Mucosa of rectum (tissue), 2 donors: ENCODE results near the gene CFAP46.
"Not testable (repeated sequence)": the region's sequence is repeated elsewhere in the genome, so short reads cannot be mapped to it uniquely, and the experiment has no call there.

Experiments used
- H3K27ac ChIP-seq, 2 donors: one replicate each; pipeline ENCODE4 v1.7.0; 2013; ENCODE audit warnings: inconsistent platforms in 2 of 2, low read depth in 2 of 2, low read length in 2 of 2
- H3K27me3 ChIP-seq, 2 donors: one replicate each; pipeline ENCODE4 v1.7.0; 2013; ENCODE audit warnings: low read length in 2 of 2; ENCODE audit not compliant: control insufficient read depth in 2 of 2, insufficient read depth in 2 of 2
- H3K36me3 ChIP-seq, 2 donors: one replicate each; pipeline ENCODE4 v1.7.0; 2013; ENCODE audit warnings: low read length in 2 of 2; ENCODE audit not compliant: control insufficient read depth in 2 of 2, insufficient read depth in 2 of 2
- H3K4me1 ChIP-seq, 2 donors: one replicate each; pipeline ENCODE4 v1.7.0; 2013; ENCODE audit warnings: low read length in 2 of 2, mild to moderate bottlenecking in 1 of 2; ENCODE audit not compliant: control insufficient read depth in 2 of 2, insufficient read depth in 2 of 2
- H3K4me3 ChIP-seq, 2 donors: one replicate each; pipeline ENCODE4 v1.7.0; 2013; ENCODE audit warnings: low read length in 2 of 2
- H3K9ac ChIP-seq, 2 donors: one replicate each; pipeline ENCODE4 v1.7.0; 2013; ENCODE audit warnings: low read length in 2 of 2, low read depth in 1 of 2, mild to moderate bottlenecking in 1 of 2
- H3K9me3 ChIP-seq, 2 donors: one replicate each; pipeline ENCODE4 v1.7.0; 2013; ENCODE audit warnings: low read length in 2 of 2; ENCODE audit not compliant: control insufficient read depth in 2 of 2
- donor health status: healthy.
- donor health status: Normal muscosa, but diverticular disease.

CFAP46 gene

GRCh38 chr10:132898391-132899053, 43.8 kb downstream of the CFAP46 start:
- no peaks in the 10 kb centered on the region for H3K36me3 ChIP-seq
- H3K9me3 ChIP-seq: no peaks in the 10 kb centered on the region
- no peaks in the 10 kb centered on the region for H3K4me1 ChIP-seq
- H3K4me3 ChIP-seq: no peak overlapping the region
- H3K27ac ChIP-seq: no peak overlapping the region
- H3K9ac ChIP-seq: no peak overlapping the region
- H3K27me3 ChIP-seq: peaks cover 0 to 2% of the 10 kb centered on the region in 2 donors

- no peak overlapping the region for H3K9ac ChIP-seq
- H3K27me3 ChIP-seq: peaks cover 0 to 6% of the 10 kb centered on the region in 2 donors
- H3K4me3 ChIP-seq: no peak overlapping the region
Observed at GRCh38 chr10:132897516-132898381, 44.6 kb downstream of the CFAP46 start.

GRCh38 chr10:132893786-132894185, 48.6 kb downstream of the CFAP46 start:
- not testable (repeated sequence) for H3K4me3 ChIP-seq, H3K9me3 ChIP-seq, H3K9ac ChIP-seq, H3K4me1 ChIP-seq, H3K27ac ChIP-seq, H3K27me3 ChIP-seq, H3K36me3 ChIP-seq

More at GRCh38 chr10:132897516-132898381, 44.6 kb downstream of the CFAP46 start:
- no peak overlapping the region for H3K27ac ChIP-seq
- no peaks in the 10 kb centered on the region for H3K36me3 ChIP-seq
- H3K9me3 ChIP-seq: no peaks in the 10 kb centered on the region
- H3K4me1 ChIP-seq: no peaks in the 10 kb centered on the region

- H3K9ac ChIP-seq: no peak overlapping the region
- no peak overlapping the region for H3K4me3 ChIP-seq
- H3K27me3 ChIP-seq: peaks cover 0 to 8% of the 10 kb centered on the region in 2 donors
- H3K36me3 ChIP-seq: no peaks in the 10 kb centered on the region
- H3K4me1 ChIP-seq: no peaks in the 10 kb centered on the region
- H3K27ac ChIP-seq: no peak overlapping the region
- no peaks in the 10 kb centered on the region for H3K9me3 ChIP-seq
Observed at GRCh38 chr10:132893090-132893489, 49.3 kb downstream of the CFAP46 start.

GRCh38 chr10:132892004-132892403, 50.4 kb downstream of the CFAP46 start:
- Histone ChIP-seq H3K9me3 (no peaks in the 10 kb centered on the region), H3K36me3 (no peaks in the 10 kb centered on the region), H3K9ac (no peak overlapping the region), H3K4me1 (no peaks in the 10 kb centered on the region), H3K27me3 (peaks cover 0 to 8% of the 10 kb centered on the region in 2 donors), H3K27ac (no peak overlapping the region), H3K4me3 (no peak overlapping the region)

- Histone ChIP-seq H3K9me3 (no peaks in the 10 kb centered on the region), H3K36me3 (no peaks in the 10 kb centered on the region), H3K9ac (no peak overlapping the region), H3K27ac (no peak overlapping the region), H3K27me3 (peaks cover 0 to 8% of the 10 kb centered on the region in 2 donors), H3K4me1 (no peaks in the 10 kb centered on the region), H3K4me3 (no peak overlapping the region)
Observed at GRCh38 chr10:132891368-132891767, 51.0 kb downstream of the CFAP46 start.

GRCh38 chr10:132890301-132890700, 52.1 kb downstream of the CFAP46 start:
- Histone ChIP-seq H3K36me3 (no peaks in the 10 kb centered on the region), H3K4me3 (no peak overlapping the region), H3K4me1 (no peaks in the 10 kb centered on the region), H3K27me3 (peaks cover 0 to 8% of the 10 kb centered on the region in 2 donors), H3K9me3 (no peaks in the 10 kb centered on the region), H3K9ac (no peak overlapping the region), H3K27ac (no peak overlapping the region)

GRCh38 chr10:132889556-132889955, 52.8 kb downstream of the CFAP46 start:
- Histone ChIP-seq H3K36me3 (no peaks in the 10 kb centered on the region), H3K4me3 (no peak overlapping the region), H3K9ac (no peak overlapping the region), H3K4me1 (no peaks in the 10 kb centered on the region), H3K9me3 (no peaks in the 10 kb centered on the region), H3K27me3 (peaks cover 0 to 8% of the 10 kb centered on the region in 2 donors), H3K27ac (no peak overlapping the region)

GRCh38 chr10:132888898-132889490, 53.4 kb downstream of the CFAP46 start:
- Histone ChIP-seq H3K4me3 (no peak overlapping the region), H3K27ac (no peak overlapping the region), H3K9ac (no peak overlapping the region), H3K36me3 (no peaks in the 10 kb centered on the region), H3K27me3 (peaks cover 0 to 8% of the 10 kb centered on the region in 2 donors), H3K9me3 (no peaks in the 10 kb centered on the region), H3K4me1 (no peaks in the 10 kb centered on the region)

GRCh38 chr10:132888446-132888845, 53.9 kb downstream of the CFAP46 start:
- not testable (repeated sequence) for H3K9ac ChIP-seq, H3K4me1 ChIP-seq, H3K36me3 ChIP-seq, H3K9me3 ChIP-seq, H3K27me3 ChIP-seq, H3K27ac ChIP-seq, H3K4me3 ChIP-seq
